ENCODE results near the gene PAX4.

The PAX4 gene

DNA sequence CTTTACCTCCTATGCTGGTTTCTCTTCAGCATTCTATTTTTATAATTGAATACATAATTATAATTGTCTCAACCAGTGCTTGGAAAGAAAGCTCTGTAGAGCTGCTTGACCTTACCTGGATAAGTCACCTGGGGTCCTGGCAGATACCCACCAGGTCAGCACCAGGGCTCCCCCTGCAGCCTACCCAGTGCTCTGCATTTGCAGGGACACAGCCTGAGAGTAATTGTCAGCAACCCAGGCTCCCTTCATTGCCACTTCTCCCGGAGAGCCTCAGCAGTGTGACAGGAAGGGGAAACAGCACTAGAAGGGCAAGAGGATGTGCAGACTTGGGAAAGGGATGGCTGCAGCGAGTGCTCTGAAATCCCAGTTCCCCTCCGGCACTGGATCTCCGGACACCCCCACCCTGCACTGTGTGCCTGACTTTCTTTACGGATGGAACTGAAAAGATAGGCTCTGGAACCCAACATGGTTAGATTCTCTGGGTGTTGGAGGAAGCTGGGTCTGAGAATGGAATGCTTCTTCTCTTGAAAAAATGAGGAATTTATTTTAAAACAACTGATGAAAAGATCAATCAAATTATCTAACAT, 11.4 kb upstream of the PAX4 start:
- Histone ChIP-seq H3K9me3 (ENCODE audit: control insufficient read depth in 5 of 5, low read length in 5 of 5) (no peaks in the 10 kb centered on the region), H3K27me3 (ENCODE audit: control insufficient read depth in 5 of 5, insufficient read depth in 4 of 5, low read length in 5 of 5) (no peaks in the 10 kb centered on the region), H3K4me3 (ENCODE audit: low read depth in 1 of 5, low read length in 5 of 5) (no peak overlapping the region), H3K9ac (ENCODE audit: low read length in 5 of 5) (no peak overlapping the region), H3K36me3 (ENCODE audit: control insufficient read depth in 5 of 5, insufficient read depth in 5 of 5, low read length in 5 of 5) (no peaks in the 10 kb centered on the region), H3K4me1 (ENCODE audit: control insufficient read depth in 5 of 5, insufficient read depth in 5 of 5, low read length in 5 of 5) (peaks cover 0 to 2% (median 0%) of the 10 kb centered on the region in 5 donors), H3K27ac (ENCODE audit: low read depth, low read length) (no peak overlapping the region)

DNA sequence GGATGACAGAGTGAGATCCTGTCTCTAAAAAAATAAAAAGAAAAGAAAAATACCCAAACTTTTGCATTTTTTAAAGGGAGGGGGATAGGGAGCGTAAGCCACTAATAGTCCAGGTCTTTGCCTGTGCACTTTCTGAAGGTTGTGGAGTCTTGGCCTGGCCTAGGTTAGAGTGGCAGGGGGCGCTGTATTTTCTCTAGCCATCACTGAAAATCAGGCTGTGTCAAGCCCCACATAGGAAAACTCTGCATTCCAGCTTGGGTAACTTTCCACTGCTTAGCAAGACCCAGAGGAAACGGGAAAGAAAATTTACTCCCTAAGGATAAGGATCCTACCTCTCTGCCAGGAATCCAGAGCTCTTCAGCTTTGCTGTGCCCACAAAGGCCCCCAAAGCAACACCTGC, 10.5 kb upstream of the PAX4 start:
- H3K27me3 ChIP-seq (ENCODE audit: control insufficient read depth in 5 of 5, insufficient read depth in 4 of 5, low read length in 5 of 5), result no peaks in the 10 kb centered on the region
- H3K9me3 ChIP-seq (ENCODE audit: control insufficient read depth in 5 of 5, low read length in 5 of 5), result no peaks in the 10 kb centered on the region
- H3K4me1 ChIP-seq (ENCODE audit: control insufficient read depth in 5 of 5, insufficient read depth in 5 of 5, low read length in 5 of 5), result peaks cover 0 to 2% (median 0%) of the 10 kb centered on the region in 5 donors
- no peak overlapping the region for H3K4me3 ChIP-seq (ENCODE audit: low read depth in 1 of 5, low read length in 5 of 5)
- H3K9ac ChIP-seq (ENCODE audit: low read length in 5 of 5), result no peak overlapping the region
- no peak overlapping the region for H3K27ac ChIP-seq (ENCODE audit: low read depth, low read length)
- no peaks in the 10 kb centered on the region for H3K36me3 ChIP-seq (ENCODE audit: control insufficient read depth in 5 of 5, insufficient read depth in 5 of 5, low read length in 5 of 5)

DNA sequence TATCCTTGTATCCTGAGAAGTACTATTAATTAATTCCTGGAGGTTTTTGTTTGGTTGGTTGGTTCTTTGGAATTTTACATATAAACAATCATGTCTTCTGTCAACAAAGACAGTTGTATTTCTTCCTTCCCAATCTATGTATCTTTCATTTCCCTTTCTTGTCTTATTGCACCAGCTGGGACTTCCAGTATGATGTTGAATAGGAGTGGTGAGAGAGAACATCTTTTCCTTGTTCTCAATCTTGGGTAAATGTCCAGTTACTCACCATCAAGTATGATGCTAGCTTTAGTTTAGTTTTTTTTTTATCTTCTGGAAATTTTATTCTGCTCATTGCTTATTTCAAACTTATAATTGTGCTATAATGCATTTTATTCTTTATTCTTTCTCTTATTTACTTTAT, 7.4 kb upstream of the PAX4 start:
- Histone ChIP-seq H3K4me1 (ENCODE audit: control insufficient read depth in 5 of 5, insufficient read depth in 5 of 5, low read length in 5 of 5) (peaks cover 0 to 2% (median 0%) of the 10 kb centered on the region in 5 donors), H3K9me3 (ENCODE audit: control insufficient read depth in 5 of 5, low read length in 5 of 5) (no peaks in the 10 kb centered on the region), H3K4me3 (ENCODE audit: low read depth in 1 of 5, low read length in 5 of 5) (no peak overlapping the region), H3K27ac (ENCODE audit: low read depth, low read length) (no peak overlapping the region), H3K9ac (ENCODE audit: low read length in 5 of 5) (no peak overlapping the region), H3K36me3 (ENCODE audit: control insufficient read depth in 5 of 5, insufficient read depth in 5 of 5, low read length in 5 of 5) (no peaks in the 10 kb centered on the region), H3K27me3 (ENCODE audit: control insufficient read depth in 5 of 5, insufficient read depth in 4 of 5, low read length in 5 of 5) (peaks cover 3 to 11% (median 6%) of the 10 kb centered on the region in 5 donors)

DNA sequence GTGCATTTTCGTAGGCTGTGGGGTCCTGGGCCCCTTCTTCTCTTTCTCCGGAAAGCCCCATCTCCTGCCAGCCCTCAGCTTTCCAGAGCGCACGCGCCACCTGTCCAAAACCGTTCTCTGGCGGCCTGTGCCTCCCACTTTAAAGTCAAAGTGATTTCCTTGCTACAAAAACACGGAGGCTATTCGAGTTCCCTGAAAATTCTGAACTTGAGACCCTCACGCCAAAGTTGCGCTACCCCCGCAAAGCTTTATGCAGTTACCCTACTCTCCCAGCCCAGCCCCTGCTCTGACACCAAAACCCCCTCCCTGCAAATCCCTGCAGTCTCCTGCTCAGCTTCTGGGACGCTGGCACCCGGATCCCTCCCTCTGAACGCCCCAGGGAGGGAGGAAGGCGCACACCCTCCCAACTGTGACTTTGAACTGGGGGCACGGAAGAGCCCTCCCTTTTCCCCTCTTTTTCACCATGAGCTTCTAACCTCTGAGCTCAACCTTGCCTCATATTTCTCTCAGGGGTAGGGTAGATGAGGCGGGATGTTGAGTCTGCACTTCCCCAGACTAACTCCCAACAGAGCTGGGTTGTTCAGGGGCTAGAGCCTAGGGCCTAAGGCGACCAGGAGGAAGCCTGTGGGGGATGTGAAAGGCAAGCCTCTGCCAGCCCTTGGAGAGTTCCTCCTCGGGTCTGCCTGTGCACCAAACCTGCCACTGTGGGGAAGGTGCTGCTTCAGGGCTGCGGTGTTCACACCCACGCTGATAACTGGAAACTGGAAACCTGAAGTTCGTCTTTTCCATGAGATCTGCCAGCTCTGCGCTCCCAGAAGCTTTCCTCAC, 2.7 kb upstream of the PAX4 start:
- Histone ChIP-seq H3K36me3 (ENCODE audit: control insufficient read depth in 5 of 5, insufficient read depth in 5 of 5, low read length in 5 of 5) (no peaks in the 10 kb centered on the region), H3K4me1 (ENCODE audit: control insufficient read depth in 5 of 5, insufficient read depth in 5 of 5, low read length in 5 of 5) (peaks cover 0 to 5% (median 0%) of the 10 kb centered on the region in 5 donors), H3K4me3 (ENCODE audit: low read depth in 1 of 5, low read length in 5 of 5) (no peak overlapping the region), H3K9ac (ENCODE audit: low read length in 5 of 5) (no peak overlapping the region), H3K27me3 (ENCODE audit: control insufficient read depth in 5 of 5, insufficient read depth in 4 of 5, low read length in 5 of 5) (peaks cover 22 to 36% (median 30%) of the 10 kb centered on the region in 5 donors), H3K27ac (ENCODE audit: low read depth, low read length) (no peak overlapping the region), H3K9me3 (ENCODE audit: control insufficient read depth in 5 of 5, low read length in 5 of 5) (no peaks in the 10 kb centered on the region)

DNA sequence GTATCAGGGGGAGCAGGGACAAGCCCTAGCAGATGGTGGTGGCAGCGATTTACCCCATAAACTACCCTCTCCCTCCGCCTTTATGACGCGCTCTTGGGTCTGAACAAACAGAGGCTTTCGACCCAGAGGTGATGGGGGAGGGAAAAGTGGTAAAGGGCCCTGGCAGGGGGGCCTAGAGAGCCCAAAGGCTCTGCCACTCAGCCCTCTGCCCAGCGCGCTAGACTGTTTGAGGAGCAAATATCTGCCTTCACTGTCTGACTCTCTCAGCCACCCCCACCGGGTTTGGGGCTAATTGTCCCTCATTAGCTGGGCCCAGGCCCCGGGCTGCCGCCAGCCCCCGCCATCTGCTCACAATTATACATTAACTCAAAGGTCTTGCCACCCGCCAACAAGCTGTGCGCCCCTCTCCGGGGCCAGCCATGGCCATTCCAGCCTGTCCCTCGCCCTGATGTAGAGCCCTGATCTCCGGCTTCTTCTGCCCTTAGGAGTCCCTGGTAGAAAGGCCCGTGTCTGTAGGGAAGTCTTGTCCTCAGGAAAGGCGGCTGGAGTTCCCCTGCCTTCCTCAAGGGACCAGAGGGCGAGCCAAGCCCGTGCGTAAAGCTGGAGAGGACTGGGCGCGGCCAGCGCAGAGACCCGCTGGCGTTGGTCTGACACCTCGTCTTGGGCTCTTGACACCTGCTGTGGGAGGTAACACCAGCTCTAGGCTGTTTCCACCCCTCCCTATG, 1.9 kb upstream of the PAX4 start:
- no peak overlapping the region for H3K4me3 ChIP-seq (ENCODE audit: low read depth in 1 of 5, low read length in 5 of 5)
- H3K27ac ChIP-seq (ENCODE audit: low read depth, low read length), result no peak overlapping the region

DNA sequence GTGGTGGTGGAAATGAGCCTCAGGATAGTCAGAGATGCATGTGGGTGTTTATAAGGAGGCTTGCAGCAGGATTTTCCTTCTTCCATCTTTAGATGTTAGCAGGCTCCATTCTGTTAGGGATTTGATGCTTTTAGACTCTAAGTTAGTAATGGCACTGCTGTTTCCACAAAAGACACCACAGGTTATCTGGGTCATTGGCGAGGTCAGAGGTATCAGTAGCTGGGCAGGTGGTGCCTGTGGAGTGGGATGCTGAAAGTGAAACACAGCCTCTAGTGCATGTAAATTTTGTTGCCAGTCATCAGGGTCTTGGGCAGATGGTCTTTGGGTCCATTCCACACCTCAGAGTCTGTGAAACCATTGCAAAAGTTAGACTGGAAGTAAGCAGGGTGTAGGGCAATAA, 833 bp upstream of the PAX4 start:
- Histone ChIP-seq H3K9ac (ENCODE audit: low read length in 5 of 5) (no peak overlapping the region), H3K27me3 (ENCODE audit: control insufficient read depth in 5 of 5, insufficient read depth in 4 of 5, low read length in 5 of 5) (peaks cover 33 to 44% (median 39%) of the 10 kb centered on the region in 5 donors), H3K36me3 (ENCODE audit: control insufficient read depth in 5 of 5, insufficient read depth in 5 of 5, low read length in 5 of 5) (no peaks in the 10 kb centered on the region)

More for the DNA sequence above, 1.9 kb upstream of the PAX4 start:
- Histone ChIP-seq H3K36me3 (ENCODE audit: control insufficient read depth in 5 of 5, insufficient read depth in 5 of 5, low read length in 5 of 5) (no peaks in the 10 kb centered on the region), H3K9me3 (ENCODE audit: control insufficient read depth in 5 of 5, low read length in 5 of 5) (no peaks in the 10 kb centered on the region), H3K4me1 (ENCODE audit: control insufficient read depth in 5 of 5, insufficient read depth in 5 of 5, low read length in 5 of 5) (peaks cover 0 to 5% (median 0%) of the 10 kb centered on the region in 5 donors), H3K27me3 (ENCODE audit: control insufficient read depth in 5 of 5, insufficient read depth in 4 of 5, low read length in 5 of 5) (peaks cover 30 to 42% (median 36%) of the 10 kb centered on the region in 5 donors), H3K9ac (ENCODE audit: low read length in 5 of 5) (no peak overlapping the region)

DNA sequence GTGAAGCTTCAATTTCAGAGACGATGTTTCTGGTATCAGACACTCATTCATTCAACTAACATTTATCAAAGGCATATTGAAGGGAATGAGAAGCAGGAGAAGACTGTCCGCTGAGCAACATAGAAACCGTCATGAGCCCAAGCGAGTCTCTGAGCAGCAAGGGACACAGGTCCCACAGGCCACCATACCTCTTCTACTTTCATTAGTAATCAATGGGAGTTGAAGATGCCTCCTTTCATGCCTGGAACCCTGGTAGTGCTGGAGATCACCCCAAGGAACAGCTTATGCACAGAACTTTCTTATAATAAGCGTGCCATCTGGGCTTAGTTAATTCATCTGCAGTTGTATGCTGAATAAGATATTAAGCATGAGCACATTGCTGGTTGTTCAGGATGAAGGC, 1.2 kb downstream of the PAX4 start:
- Histone ChIP-seq H3K9ac (ENCODE audit: low read length in 5 of 5) (no peak overlapping the region), H3K36me3 (ENCODE audit: control insufficient read depth in 5 of 5, insufficient read depth in 5 of 5, low read length in 5 of 5) (no peaks in the 10 kb centered on the region), H3K4me1 (ENCODE audit: control insufficient read depth in 5 of 5, insufficient read depth in 5 of 5, low read length in 5 of 5) (peaks cover 0 to 5% (median 0%) of the 10 kb centered on the region in 5 donors), H3K9me3 (ENCODE audit: control insufficient read depth in 5 of 5, low read length in 5 of 5) (no peaks in the 10 kb centered on the region), H3K27ac (ENCODE audit: low read depth, low read length) (no peak overlapping the region), H3K4me3 (ENCODE audit: low read depth in 1 of 5, low read length in 5 of 5) (no peak overlapping the region), H3K27me3 (ENCODE audit: control insufficient read depth in 5 of 5, insufficient read depth in 4 of 5, low read length in 5 of 5) (peaks cover 33 to 44% (median 38%) of the 10 kb centered on the region in 5 donors)

More for the DNA sequence above, 833 bp upstream of the PAX4 start:
- no peak overlapping the region for H3K27ac ChIP-seq (ENCODE audit: low read depth, low read length)
- H3K4me1 ChIP-seq (ENCODE audit: control insufficient read depth in 5 of 5, insufficient read depth in 5 of 5, low read length in 5 of 5), result peaks cover 0 to 5% (median 0%) of the 10 kb centered on the region in 5 donors
- H3K9me3 ChIP-seq (ENCODE audit: control insufficient read depth in 5 of 5, low read length in 5 of 5), result no peaks in the 10 kb centered on the region
- H3K4me3 ChIP-seq (ENCODE audit: low read depth in 1 of 5, low read length in 5 of 5), result no peak overlapping the region

DNA sequence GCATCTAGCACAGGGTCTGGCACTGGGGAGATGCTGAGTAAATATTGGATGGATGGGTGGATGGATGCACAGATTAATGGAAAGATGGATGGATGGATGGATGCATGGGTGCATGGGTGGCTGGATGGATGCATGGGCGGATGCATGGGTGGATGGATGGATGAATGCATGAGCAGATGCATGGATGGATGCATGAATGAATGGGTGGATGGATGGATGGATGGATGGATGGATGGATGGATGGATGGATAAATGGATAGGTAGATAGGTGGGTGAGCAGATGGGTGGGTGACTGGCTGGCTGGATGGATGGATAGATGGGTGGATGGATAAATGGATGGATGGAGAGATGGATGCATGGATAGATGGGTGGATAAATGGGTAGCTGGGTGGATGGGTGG, 5.7 kb downstream of the PAX4 start:
- Histone ChIP-seq H3K27ac (ENCODE audit: low read depth, low read length) (no peak overlapping the region), H3K4me1 (ENCODE audit: control insufficient read depth in 5 of 5, insufficient read depth in 5 of 5, low read length in 5 of 5) (no peaks in the 10 kb centered on the region), H3K9me3 (ENCODE audit: control insufficient read depth in 5 of 5, low read length in 5 of 5) (peaks cover 0 to 18% (median 16%) of the 10 kb centered on the region in 5 donors), H3K4me3 (ENCODE audit: low read depth in 1 of 5, low read length in 5 of 5) (no peak overlapping the region), H3K9ac (ENCODE audit: low read length in 5 of 5) (no peak overlapping the region), H3K27me3 (ENCODE audit: control insufficient read depth in 5 of 5, insufficient read depth in 4 of 5, low read length in 5 of 5) (peaks cover 3 to 14% (median 13%) of the 10 kb centered on the region in 5 donors), H3K36me3 (ENCODE audit: control insufficient read depth in 5 of 5, insufficient read depth in 5 of 5, low read length in 5 of 5) (no peaks in the 10 kb centered on the region)

DNA sequence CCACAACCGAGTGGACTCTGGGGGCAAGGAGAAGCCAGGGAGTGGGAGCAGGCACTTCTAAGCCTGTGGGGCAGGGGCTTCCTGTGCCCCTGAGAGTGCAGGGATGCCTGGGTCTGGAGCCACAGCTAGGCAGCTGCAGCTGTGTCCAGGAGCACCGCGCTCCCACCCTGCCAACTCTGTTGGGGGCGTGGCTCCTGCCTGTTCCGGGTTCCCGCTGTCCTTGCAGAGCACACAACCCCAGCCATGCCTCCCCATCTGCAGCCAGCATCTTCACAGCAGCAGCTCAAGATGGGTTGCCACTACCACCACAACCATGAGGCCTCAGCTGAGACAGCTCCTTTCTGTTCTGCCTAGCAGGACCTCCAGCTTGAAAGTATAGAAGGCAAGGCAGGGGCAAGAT, 8.6 kb downstream of the PAX4 start:
- Histone ChIP-seq H3K4me3 (ENCODE audit: low read depth in 1 of 5, low read length in 5 of 5) (no peak overlapping the region), H3K9me3 (ENCODE audit: control insufficient read depth in 5 of 5, low read length in 5 of 5) (peaks cover 0 to 18% (median 16%) of the 10 kb centered on the region in 5 donors), H3K27me3 (ENCODE audit: control insufficient read depth in 5 of 5, insufficient read depth in 4 of 5, low read length in 5 of 5) (peaks cover 0 to 3% (median 0%) of the 10 kb centered on the region in 5 donors), H3K27ac (ENCODE audit: low read depth, low read length) (no peak overlapping the region), H3K4me1 (ENCODE audit: control insufficient read depth in 5 of 5, insufficient read depth in 5 of 5, low read length in 5 of 5) (no peaks in the 10 kb centered on the region), H3K36me3 (ENCODE audit: control insufficient read depth in 5 of 5, insufficient read depth in 5 of 5, low read length in 5 of 5) (no peaks in the 10 kb centered on the region), H3K9ac (ENCODE audit: low read length in 5 of 5) (no peak overlapping the region)

DNA sequence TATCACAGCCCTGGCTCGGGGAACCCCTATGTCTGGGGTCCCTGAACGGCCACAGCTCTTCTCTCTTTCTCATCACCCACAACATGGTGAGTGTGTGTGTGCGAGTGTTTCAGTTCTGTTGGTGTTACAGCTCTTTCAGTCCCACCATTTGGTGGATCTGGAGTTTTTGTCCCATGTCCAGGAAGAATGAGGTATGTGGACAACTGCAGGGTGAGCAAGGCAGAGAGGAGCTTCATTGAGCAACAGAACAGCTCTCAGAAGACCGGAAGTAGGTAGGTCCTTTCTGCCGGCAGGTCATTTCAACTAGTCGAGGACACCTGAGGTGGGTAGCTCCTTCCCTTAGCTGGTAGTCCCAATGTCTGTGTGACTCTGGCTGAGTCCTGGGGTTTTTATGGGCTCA, 9.5 kb downstream of the PAX4 start:
- no peaks in the 10 kb centered on the region for H3K36me3 ChIP-seq (ENCODE audit: control insufficient read depth in 5 of 5, insufficient read depth in 5 of 5, low read length in 5 of 5)
- no peaks in the 10 kb centered on the region for H3K4me1 ChIP-seq (ENCODE audit: control insufficient read depth in 5 of 5, insufficient read depth in 5 of 5, low read length in 5 of 5)
- no peak overlapping the region for H3K27ac ChIP-seq (ENCODE audit: low read depth, low read length)
- H3K9me3 ChIP-seq (ENCODE audit: control insufficient read depth in 5 of 5, low read length in 5 of 5), result peaks cover 0 to 18% (median 16%) of the 10 kb centered on the region in 5 donors
- H3K27me3 ChIP-seq (ENCODE audit: control insufficient read depth in 5 of 5, insufficient read depth in 4 of 5, low read length in 5 of 5), result no peaks in the 10 kb centered on the region
- no peak overlapping the region for H3K9ac ChIP-seq (ENCODE audit: low read length in 5 of 5)
- H3K4me3 ChIP-seq (ENCODE audit: low read depth in 1 of 5, low read length in 5 of 5), result peak overlapping the region in 1 of 5 donors; percentile 40

All from subcutaneous abdominal adipose tissue (tissue), 5 donors.